A549 treated with DMSO at 1 μM for 4 hours (cell line): ENCODE measurements around the gene NCAPD3. TPM values are rescaled to one million over a fixed set of nuclear protein-coding genes. Genes with fewer than 3 reads are reported as not detected.

Experiments
- total RNA-seq: library from RNA; stranded (reverse); fragments of 200-300 nt; extraction: Qiagen RNA extraction; gene quantifications from 5 replicates; pipeline ENCODE4 v1.2.3, GENCODE V29; 2022; ENCODE audit warnings: low read depth

NCAPD3 gene, protein sequence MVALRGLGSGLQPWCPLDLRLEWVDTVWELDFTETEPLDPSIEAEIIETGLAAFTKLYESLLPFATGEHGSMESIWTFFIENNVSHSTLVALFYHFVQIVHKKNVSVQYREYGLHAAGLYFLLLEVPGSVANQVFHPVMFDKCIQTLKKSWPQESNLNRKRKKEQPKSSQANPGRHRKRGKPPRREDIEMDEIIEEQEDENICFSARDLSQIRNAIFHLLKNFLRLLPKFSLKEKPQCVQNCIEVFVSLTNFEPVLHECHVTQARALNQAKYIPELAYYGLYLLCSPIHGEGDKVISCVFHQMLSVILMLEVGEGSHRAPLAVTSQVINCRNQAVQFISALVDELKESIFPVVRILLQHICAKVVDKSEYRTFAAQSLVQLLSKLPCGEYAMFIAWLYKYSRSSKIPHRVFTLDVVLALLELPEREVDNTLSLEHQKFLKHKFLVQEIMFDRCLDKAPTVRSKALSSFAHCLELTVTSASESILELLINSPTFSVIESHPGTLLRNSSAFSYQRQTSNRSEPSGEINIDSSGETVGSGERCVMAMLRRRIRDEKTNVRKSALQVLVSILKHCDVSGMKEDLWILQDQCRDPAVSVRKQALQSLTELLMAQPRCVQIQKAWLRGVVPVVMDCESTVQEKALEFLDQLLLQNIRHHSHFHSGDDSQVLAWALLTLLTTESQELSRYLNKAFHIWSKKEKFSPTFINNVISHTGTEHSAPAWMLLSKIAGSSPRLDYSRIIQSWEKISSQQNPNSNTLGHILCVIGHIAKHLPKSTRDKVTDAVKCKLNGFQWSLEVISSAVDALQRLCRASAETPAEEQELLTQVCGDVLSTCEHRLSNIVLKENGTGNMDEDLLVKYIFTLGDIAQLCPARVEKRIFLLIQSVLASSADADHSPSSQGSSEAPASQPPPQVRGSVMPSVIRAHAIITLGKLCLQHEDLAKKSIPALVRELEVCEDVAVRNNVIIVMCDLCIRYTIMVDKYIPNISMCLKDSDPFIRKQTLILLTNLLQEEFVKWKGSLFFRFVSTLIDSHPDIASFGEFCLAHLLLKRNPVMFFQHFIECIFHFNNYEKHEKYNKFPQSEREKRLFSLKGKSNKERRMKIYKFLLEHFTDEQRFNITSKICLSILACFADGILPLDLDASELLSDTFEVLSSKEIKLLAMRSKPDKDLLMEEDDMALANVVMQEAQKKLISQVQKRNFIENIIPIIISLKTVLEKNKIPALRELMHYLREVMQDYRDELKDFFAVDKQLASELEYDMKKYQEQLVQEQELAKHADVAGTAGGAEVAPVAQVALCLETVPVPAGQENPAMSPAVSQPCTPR (N-terminal part only)
- total RNA-seq = 22.5 to 31.0 TPM (median 29.4 TPM) in 5 replicates

GRCh38 chr11:134223836-134224709 is at the start of gene NCAPD3, which contains the start of gene VPS26B:
Gene NCAPD3 (minus strand): TSS chr11:134223967. CDS start chr11:134223926, 41 bp downstream.
Gene VPS26B (plus strand): TSS chr11:134224671. CDS start chr11:134225123, 452 bp downstream.

DNA sequence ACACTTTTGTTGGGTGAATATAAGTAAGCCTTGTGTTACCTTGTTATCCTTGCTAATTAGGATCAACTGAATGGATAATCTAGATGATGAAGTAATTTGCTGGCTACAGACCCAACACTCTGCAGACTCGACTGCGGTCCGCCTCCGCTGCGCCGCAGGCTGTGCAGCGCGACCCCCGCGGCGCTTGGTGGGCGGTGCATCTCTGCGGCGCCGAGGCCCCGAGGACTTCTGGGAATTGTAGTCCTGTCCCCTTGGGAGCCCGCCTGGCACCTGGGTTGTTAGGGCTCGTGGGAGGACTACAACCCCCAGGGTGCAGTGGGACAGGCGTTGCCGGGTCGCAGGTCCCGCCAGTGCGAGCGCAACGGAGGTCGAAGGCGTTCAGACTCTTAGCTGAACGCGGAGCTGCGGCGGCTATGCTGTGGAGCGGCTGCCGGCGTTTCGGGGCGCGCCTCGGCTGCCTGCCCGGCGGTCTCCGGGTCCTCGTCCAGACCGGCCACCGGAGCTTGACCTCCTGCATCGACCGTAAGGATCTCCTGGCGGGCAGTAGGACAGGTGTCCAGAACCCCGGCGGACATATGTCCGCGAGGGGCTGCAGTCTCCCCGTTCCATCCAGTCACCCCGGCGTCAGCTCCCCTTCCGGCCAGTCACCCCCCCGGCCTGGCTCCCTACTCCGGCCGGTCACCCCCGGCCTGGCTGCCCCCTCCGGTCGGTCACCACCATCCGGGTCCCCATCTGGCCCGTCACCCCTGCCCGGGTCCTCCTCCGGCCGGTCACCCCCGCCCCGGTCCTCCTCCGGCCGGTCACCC is 29.6 kb upstream of the NCAPD3 start, which contains the start of the genes ACAD8 and THYN1:
Gene ACAD8 (plus strand): TSS at position 381 of the 806 bp plus-strand sequence. CDS start 33 bp downstream, at position 414.
Gene THYN1 (minus strand): TSS at position 165 of the 806 bp plus-strand sequence. CDS start 470 bp downstream, outside the sequence.

Other genes starting within 250 kb of the NCAPD3 start
- 3.9 to 4.9 TPM (median 4.4 TPM) in 5 replicates for gene JAM3, start 154.9 kb downstream of the NCAPD3 start, total RNA-seq
- 19.1 to 22.5 TPM (median 21.7 TPM) in 5 replicates for gene VPS26B, start 704 bp upstream of the NCAPD3 start, total RNA-seq
- 16.7 to 18.4 TPM (median 16.9 TPM) in 5 replicates for gene THYN1, start 29.4 kb upstream of the NCAPD3 start, total RNA-seq
- gene ACAD8, start 29.6 kb upstream of the NCAPD3 start, total RNA-seq = 8.3 to 9.6 TPM (median 9.2 TPM) in 5 replicates
- gene GLB1L3, start 52.4 kb upstream of the NCAPD3 start, total RNA-seq = 0.04 TPM in 1 of 5 replicates, not detected in the others
- gene GLB1L2, start 108.0 kb upstream of the NCAPD3 start, total RNA-seq = 2.1 to 2.4 TPM (median 2.2 TPM) in 5 replicates
- 0.05 TPM in 1 of 5 replicates, not detected in the others for gene B3GAT1, start 188.3 kb upstream of the NCAPD3 start, total RNA-seq